ENCODE measurements around the gene ELP5. TPM values are rescaled to one million over a fixed set of nuclear protein-coding genes. Genes with fewer than 3 reads are reported as not detected.
A peak's percentile ranks its signal among the peaks of the same experiment; 100 is the strongest.

The ELP5 gene
- total and polyA plus RNA-seq, 2 donors (not counting 3 experiments of a cell fraction or from before 2014, with no cell fraction given), result 44.4 to 54.7 TPM

- BruUV-seq (replicated peaks), result TSS peak; percentile 3
- Histone ChIP-seq H3K27me3 (ENCODE audit: control insufficient read depth in 2 of 2, insufficient read depth in 2 of 2, low read length in 2 of 2) (no peaks in the 10 kb centered on the region), H2AFZ (ENCODE audit: low read depth, low read length) (no peak overlapping the region), H3K79me2 (ENCODE audit: control insufficient read depth, insufficient read depth, low read length) (peaks cover 11% of the 10 kb centered on the region), H3K9me1 (replicated peaks; ENCODE audit: control insufficient read depth, extremely low read depth, insufficient read depth, low read length) (no peaks in the 10 kb centered on the region), H3K4me1 (ENCODE audit: control insufficient read depth, extremely low read depth, insufficient read depth, low read length) (peaks cover 23% of the 10 kb centered on the region), H3K4me2 (ENCODE audit: insufficient read depth, low read length) (peak overlapping the region; percentile 65), H3K36me3 (ENCODE audit: control insufficient read depth in 2 of 2, extremely low read depth in 1 of 2, insufficient read depth in 2 of 2, low read length in 2 of 2) (peaks cover 15 to 31% of the 10 kb centered on the region in 2 experiments), H3K9me3 (replicated peaks; ENCODE audit: control insufficient read depth, insufficient read depth, low read length) (no peaks in the 10 kb centered on the region), H3K27ac (ENCODE audit: insufficient read depth, low read depth, low read length) (peak overlapping the region; percentile 71), H3K9ac (replicated peaks; ENCODE audit: extremely low read depth, insufficient read depth, low read length) (peak overlapping the region; percentile 72), H4K20me1 (replicated peaks; ENCODE audit: control insufficient read depth, extremely low read depth, insufficient read depth, low read length) (no peaks in the 10 kb centered on the region), H3K4me3 (replicated peaks in 1 of 3; ENCODE audit: insufficient read depth in 1 of 3, low read depth in 1 of 3, low read length in 3 of 3) (peak overlapping the region; percentile 51 to 69 (median 61))
- peak; percentile 66 to 76 for TF ChIP-seq CTCF (IDR thresholded peaks at IDR 0.05; ENCODE audit: extremely low read depth in 1 of 2, insufficient read depth in 1 of 2, low read depth in 1 of 2, low read length in 2 of 2)
- TF ChIP-seq POLR2A (IDR thresholded peaks at IDR 0.05; ENCODE audit: low read depth, low read length), result peak; percentile 73
- peak; percentile 74 for TF ChIP-seq POLR2AphosphoS5 (IDR thresholded peaks at IDR 0.05; ENCODE audit: insufficient read depth, low read depth, low read length)
- TF ChIP-seq MYC (IDR thresholded peaks at IDR 0.05; ENCODE audit: low read depth, low read length), result no peak
- DNase-seq (ENCODE audit: low read depth, low spot score) (peak; percentile 78), FAIRE-seq (peak; percentile 77)
- dilution Hi-C loops (cut with MboI; ENCODE audit: extremely low pct_ligation_motif_present, low sequenced_read_pairs), result no loop called here
- ChIA-PET CTCF (interaction anchor here (0.6 to 4.5 kb wide), 21 partner anchors 9 to 175 kb away, joined by 3 to 94 read pairs (median 4); partner anchors contain the start of genes DVL2, GABARAP, GPS2 and PHF23), POLR2A (interaction anchor here (1.3 kb wide), 1 partner anchor 175 kb away, joined by 3 read pairs; no protein-coding TSS in a partner anchor)
- intact Hi-C loops (cut with micrococcal nuclease), result loop anchor here (1.0 to 2.0 kb wide), 4 partner anchors 14 to 76 kb away; partner anchors contain the start of genes DVL2 and PHF23
Observed at GRCh38 chr17:7220593-7221277, 31.3 kb upstream of the ELP5 start.
